T-helper 2 cell treated with Interferon-gamma antibody and Interleukin-4, amounts not matched to agents 5 μg/mL and 100 μg/mL, for 36 hours (primary cell): ENCODE data around the gene IZUMO1R.
"Not testable (repeated sequence)": the region's sequence is repeated elsewhere in the genome, so short reads cannot be mapped to it uniquely, and the experiment has no call there.

Source experiments
- DNase-seq: peaks from one replicate; pipeline ENCODE4 v3.0.0; 2021; ENCODE audit warnings: low spot score
- H3K27ac Mint-ChIP-seq: one replicate; pipeline ENCODE4 v1.8.0; 2021; ENCODE audit warnings: mild to moderate bottlenecking, mixed read lengths
- H3K27me3 Mint-ChIP-seq: one replicate; pipeline ENCODE4 v1.8.0; 2021; ENCODE audit warnings: low read depth, mixed read lengths
- H3K36me3 Mint-ChIP-seq: one replicate; pipeline ENCODE4 v1.8.0; 2021; ENCODE audit warnings: low read depth, mixed read lengths
- H3K4me1 Mint-ChIP-seq: one replicate; pipeline ENCODE4 v1.8.0; 2021; ENCODE audit warnings: low read depth, mixed read lengths
- H3K4me3 Mint-ChIP-seq: one replicate; pipeline ENCODE4 v1.8.0; 2022; ENCODE audit warnings: mild to moderate bottlenecking, moderate library complexity, mixed read lengths
- H3K9me3 Mint-ChIP-seq: one replicate; pipeline ENCODE4 v1.8.0; 2021; ENCODE audit warnings: mixed read lengths

The IZUMO1R gene

GRCh38 chr11:94336033-94336432 lies 31.7 kb downstream of the IZUMO1R start:
- Mint-ChIP-seq H3K27me3 (peaks cover 2% of the 10 kb centered on the region), H3K27ac (no peak overlapping the region), H3K36me3 (no peaks in the 10 kb centered on the region), H3K4me3 (no peak overlapping the region), H3K4me1 (no peaks in the 10 kb centered on the region), H3K9me3 (peaks cover 5% of the 10 kb centered on the region)
- DNase-seq, result no peak

- H3K9me3 Mint-ChIP-seq, result peaks cover 5% of the 10 kb centered on the region
- H3K4me1 Mint-ChIP-seq, result no peaks in the 10 kb centered on the region
- no peak overlapping the region for H3K4me3 Mint-ChIP-seq
- DNase-seq, result no peak
- no peaks in the 10 kb centered on the region for H3K27me3 Mint-ChIP-seq
- no peaks in the 10 kb centered on the region for H3K36me3 Mint-ChIP-seq
- no peak overlapping the region for H3K27ac Mint-ChIP-seq
Observed at GRCh38 chr11:94338651-94339050, 34.3 kb downstream of the IZUMO1R start.

- Mint-ChIP-seq H3K36me3 (no peaks in the 10 kb centered on the region), H3K4me1 (no peaks in the 10 kb centered on the region), H3K4me3 (no peak overlapping the region), H3K27ac (no peak overlapping the region), H3K27me3 (no peaks in the 10 kb centered on the region), H3K9me3 (peaks cover 5% of the 10 kb centered on the region)
- DNase-seq, result no peak
Observed at GRCh38 chr11:94342250-94342649, 37.9 kb downstream of the IZUMO1R start.

- Mint-ChIP-seq H3K9me3 (peaks cover 5% of the 10 kb centered on the region), H3K27ac (no peak overlapping the region), H3K4me1 (no peaks in the 10 kb centered on the region), H3K4me3 (no peak overlapping the region), H3K36me3 (no peaks in the 10 kb centered on the region), H3K27me3 (no peaks in the 10 kb centered on the region)
- no peak for DNase-seq
Observed at GRCh38 chr11:94343495-94343894, 39.1 kb downstream of the IZUMO1R start.

- H3K27me3 Mint-ChIP-seq, H3K4me1 Mint-ChIP-seq, H3K27ac Mint-ChIP-seq, H3K9me3 Mint-ChIP-seq, DNase-seq, H3K4me3 Mint-ChIP-seq, H3K36me3 Mint-ChIP-seq: not testable (repeated sequence)
Observed at GRCh38 chr11:94346311-94346710, 41.9 kb downstream of the IZUMO1R start.

- not testable (repeated sequence) for H3K36me3 Mint-ChIP-seq, DNase-seq, H3K9me3 Mint-ChIP-seq, H3K4me3 Mint-ChIP-seq, H3K4me1 Mint-ChIP-seq, H3K27me3 Mint-ChIP-seq, H3K27ac Mint-ChIP-seq
Observed at GRCh38 chr11:94350850-94351563, 46.6 kb downstream of the IZUMO1R start.
